ENCODE data around the gene EFEMP1.

- TF ChIP-seq ZNF133 (CRISPR knock-in tag; IDR thresholded peaks at IDR 0.05): no peak
- no peak for TF ChIP-seq IRF1 (CRISPR knock-in tag; IDR thresholded peaks at IDR 0.05; ENCODE audit: borderline replicate concordance)
Measured at GRCh38 chr2:55914786-55915185, 8.8 kb downstream of the EFEMP1 start.

Measured in K562 (cell line).